ENCODE measurements around the gene FBXL13.
"Not testable (repeated sequence)": the region's sequence is repeated elsewhere in the genome, so short reads cannot be mapped to it uniquely, and the experiment has no call there.

The FBXL13 gene

GRCh38 chr7:102935450-102936115, 139.0 kb downstream of the FBXL13 start:
- DNase-seq (ENCODE audit: low read depth) = peak; percentile 96

- DNase-seq (ENCODE audit: low read depth) = peak; percentile 58
Measured at GRCh38 chr7:102934701-102935100, 139.9 kb downstream of the FBXL13 start.

- DNase-seq (ENCODE audit: low read depth) = no peak
Measured at GRCh38 chr7:102934239-102934638, 140.4 kb downstream of the FBXL13 start.

- peak; percentile 98 for DNase-seq (ENCODE audit: low read depth)
Measured at GRCh38 chr7:102933763-102934162, 140.8 kb downstream of the FBXL13 start.

- DNase-seq (ENCODE audit: low read depth) = no peak
Measured at GRCh38 chr7:102931757-102932156, 142.8 kb downstream of the FBXL13 start.

GRCh38 chr7:102927312-102927933, 147.2 kb downstream of the FBXL13 start:
- DNase-seq (ENCODE audit: low read depth) = peak; percentile 78

- DNase-seq (ENCODE audit: low read depth) = no peak
Measured at GRCh38 chr7:102926783-102927140, 147.8 kb downstream of the FBXL13 start.

GRCh38 chr7:102925976-102926782, 148.4 kb downstream of the FBXL13 start:
- no peak for DNase-seq (ENCODE audit: low read depth)

- DNase-seq (ENCODE audit: low read depth) = no peak
Measured at GRCh38 chr7:102918845-102919244, 155.8 kb downstream of the FBXL13 start.

- peak; percentile 41 for DNase-seq (ENCODE audit: low read depth)
Measured at GRCh38 chr7:102917436-102918353, 156.9 kb downstream of the FBXL13 start.

GRCh38 chr7:102916881-102917280, 157.7 kb downstream of the FBXL13 start:
- DNase-seq (ENCODE audit: low read depth) = peak; percentile 42

- DNase-seq (ENCODE audit: low read depth) = peak; percentile 52
Measured at GRCh38 chr7:102916426-102916825, 158.2 kb downstream of the FBXL13 start.

GRCh38 chr7:102914585-102914984, 160.0 kb downstream of the FBXL13 start:
- DNase-seq (ENCODE audit: low read depth) = no peak

GRCh38 chr7:102913826-102914225, 160.8 kb downstream of the FBXL13 start:
- DNase-seq (ENCODE audit: low read depth) = no peak

GRCh38 chr7:102912742-102913141, 161.9 kb downstream of the FBXL13 start, which contains the start of gene LRRC17:
TSS of gene LRRC17 (plus strand) at chr7:102913000. CDS start at chr7:102933914, 20,914 bp downstream.
- DNase-seq (ENCODE audit: low read depth) = no peak

GRCh38 chr7:102908676-102909075, 165.9 kb downstream of the FBXL13 start:
- no peak for DNase-seq (ENCODE audit: low read depth)

- not testable (repeated sequence) for DNase-seq (ENCODE audit: low read depth)
Measured at GRCh38 chr7:102903576-102903975, 171.0 kb downstream of the FBXL13 start.

- not testable (repeated sequence) for DNase-seq (ENCODE audit: low read depth)
Measured at GRCh38 chr7:102902052-102902451, 172.5 kb downstream of the FBXL13 start.

- no peak for DNase-seq (ENCODE audit: low read depth)
Measured at GRCh38 chr7:102898532-102898859, 176.1 kb downstream of the FBXL13 start.

- DNase-seq (ENCODE audit: low read depth) = no peak
Measured at GRCh38 chr7:102897856-102898531, 176.6 kb downstream of the FBXL13 start.

- no peak for DNase-seq (ENCODE audit: low read depth)
Measured at GRCh38 chr7:102897211-102897631, 177.4 kb downstream of the FBXL13 start.

Measured in amniotic epithelial cell (primary cell).